ENCODE measurements around the gene TTC39C. TPM values are rescaled to one million over a fixed set of nuclear protein-coding genes. Genes with fewer than 3 reads are reported as not detected.
A peak's percentile ranks its signal among the peaks of the same experiment; 100 is the strongest.

The TTC39C gene
- total RNA-seq, 1 experiment from 2014 or later: 14.7 TPM

- Histone ChIP-seq H3K27ac (no peak overlapping the region), H3K4me1 (replicated peaks) (no peaks in the 10 kb centered on the region), H3K9me3 (replicated peaks) (no peaks in the 10 kb centered on the region), H3K27me3 (replicated peaks) (no peaks in the 10 kb centered on the region), H3K4me3 (no peak overlapping the region), H3K36me3 (no peaks in the 10 kb centered on the region)
- no peak for DNase-seq (ENCODE audit: low read depth in 1 of 2, low spot score in 2 of 2)
Measured at GRCh38 chr18:24000613-24001490, 13.7 kb upstream of the TTC39C start.

DNA sequence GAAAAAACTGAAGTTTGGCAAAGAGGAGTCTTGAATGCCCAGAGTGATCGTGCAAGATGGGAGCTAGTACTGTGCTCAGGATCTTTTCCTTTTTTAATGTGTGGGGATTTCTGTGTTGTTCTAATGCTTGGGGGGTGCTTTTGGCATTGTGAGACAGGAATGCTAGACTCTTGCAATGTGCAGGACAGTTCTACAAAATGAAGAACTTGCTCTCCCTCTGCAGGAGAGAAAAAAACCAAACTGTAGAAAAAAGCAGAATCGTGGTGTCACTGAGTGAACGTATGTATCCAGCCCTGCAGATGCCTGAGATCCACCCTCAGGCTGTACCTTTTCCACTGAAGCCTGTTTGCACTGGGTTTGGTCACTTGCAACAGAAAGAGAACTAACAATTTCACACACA lies 12.1 kb upstream of the TTC39C start:
- DNase-seq (ENCODE audit: low read depth in 1 of 2, low spot score in 2 of 2): no peak
- Histone ChIP-seq H3K9me3 (replicated peaks) (no peaks in the 10 kb centered on the region), H3K4me3 (no peak overlapping the region), H3K4me1 (replicated peaks) (no peaks in the 10 kb centered on the region), H3K27me3 (replicated peaks) (no peaks in the 10 kb centered on the region), H3K36me3 (no peaks in the 10 kb centered on the region), H3K27ac (no peak overlapping the region)

DNA sequence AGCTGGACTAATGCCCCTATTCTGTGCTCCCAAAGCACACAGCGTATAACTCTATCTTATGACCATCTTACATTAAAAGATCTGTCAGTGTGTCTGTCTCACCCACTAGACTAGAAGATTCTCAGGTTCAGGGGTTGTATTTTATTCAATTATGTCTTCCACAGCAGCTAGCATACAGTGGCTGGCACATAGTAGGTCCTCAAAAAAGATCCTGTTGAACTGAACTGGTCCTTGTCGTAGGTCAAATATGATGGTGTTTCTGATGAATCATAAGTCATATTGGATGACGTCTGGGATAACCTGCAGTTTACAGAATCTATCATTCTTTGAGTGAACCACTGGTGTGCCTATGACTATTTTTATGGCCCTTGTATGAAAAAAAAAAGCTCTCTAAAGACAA lies 11.3 kb upstream of the TTC39C start:
- no peaks in the 10 kb centered on the region for H3K9me3 ChIP-seq (replicated peaks)
- no peak overlapping the region for H3K4me3 ChIP-seq
- no peaks in the 10 kb centered on the region for H3K4me1 ChIP-seq (replicated peaks)
- no peaks in the 10 kb centered on the region for H3K27me3 ChIP-seq (replicated peaks)
- no peaks in the 10 kb centered on the region for H3K36me3 ChIP-seq
- no peak overlapping the region for H3K27ac ChIP-seq
- DNase-seq (ENCODE audit: low read depth in 1 of 2, low spot score in 2 of 2): no peak

DNA sequence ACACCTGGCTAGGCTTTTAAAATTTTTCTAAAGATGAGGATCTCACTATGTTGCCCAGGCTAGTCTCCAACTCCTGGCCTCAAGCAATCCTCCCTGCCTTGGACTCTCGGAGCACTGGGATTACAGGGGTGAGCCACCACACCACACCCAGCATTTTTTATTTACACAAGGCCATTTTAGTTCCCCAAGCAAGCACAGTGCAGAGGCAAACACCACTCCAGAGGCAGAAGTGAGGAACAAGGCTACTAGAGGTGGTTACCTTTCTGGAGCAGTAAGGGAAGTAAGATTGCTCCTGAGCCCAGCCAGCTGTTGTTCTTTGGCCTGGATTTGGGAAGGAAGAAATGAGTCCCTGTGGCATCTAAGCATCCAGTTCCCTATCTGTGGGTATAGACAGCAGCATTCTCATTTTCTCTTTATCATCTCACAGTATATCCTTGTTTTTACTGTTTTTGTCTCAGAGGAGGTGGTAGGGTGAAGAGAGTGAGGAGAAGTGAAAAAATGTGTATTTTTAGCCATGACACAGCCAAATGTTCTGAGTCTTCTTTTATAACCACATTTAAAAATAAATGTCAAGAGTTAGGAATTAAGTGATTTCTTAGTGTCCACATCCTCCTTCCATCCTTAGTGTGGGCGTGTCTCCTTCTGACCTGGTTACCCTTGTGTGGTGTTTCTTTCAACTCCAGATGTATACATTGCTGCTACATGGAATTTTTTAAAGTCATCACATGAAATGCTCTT lies 10.5 kb upstream of the TTC39C start:
- H3K4me1 ChIP-seq (replicated peaks): no peaks in the 10 kb centered on the region
- H3K27ac ChIP-seq: no peak overlapping the region
- no peaks in the 10 kb centered on the region for H3K9me3 ChIP-seq (replicated peaks)
- no peak overlapping the region for H3K4me3 ChIP-seq
- peaks cover 3% of the 10 kb centered on the region; the same call in 1 of the 2 replicates for H3K27me3 ChIP-seq (replicated peaks)
- no peaks in the 10 kb centered on the region for H3K36me3 ChIP-seq
- no peak for DNase-seq (ENCODE audit: low read depth in 1 of 2, low spot score in 2 of 2)

GRCh38 chr18:24006712-24007313 lies 7.7 kb upstream of the TTC39C start:
- Histone ChIP-seq H3K4me3 (no peak overlapping the region), H3K36me3 (no peaks in the 10 kb centered on the region), H3K27me3 (replicated peaks) (peaks cover 5% of the 10 kb centered on the region; the same call in 1 of the 2 replicates), H3K4me1 (replicated peaks) (no peaks in the 10 kb centered on the region), H3K9me3 (replicated peaks) (no peaks in the 10 kb centered on the region), H3K27ac (no peak overlapping the region)
- DNase-seq (ENCODE audit: low read depth in 1 of 2, low spot score in 2 of 2): no peak

- Histone ChIP-seq H3K4me1 (replicated peaks) (peaks cover 3% of the 10 kb centered on the region; the same call in 1 of the 2 replicates), H3K27me3 (replicated peaks) (peaks cover 5% of the 10 kb centered on the region; the same call in 1 of the 2 replicates), H3K27ac (no peak overlapping the region), H3K4me3 (no peak overlapping the region), H3K9me3 (replicated peaks) (no peaks in the 10 kb centered on the region), H3K36me3 (peaks cover under 1% of the 10 kb centered on the region; the same call in 1 of the 2 replicates)
- DNase-seq (ENCODE audit: low read depth in 1 of 2, low spot score in 2 of 2): no peak
Measured at GRCh38 chr18:24009246-24009645, 5.3 kb upstream of the TTC39C start.

GRCh38 chr18:24009651-24010333 lies 4.8 kb upstream of the TTC39C start:
- Histone ChIP-seq H3K4me1 (replicated peaks) (peaks cover 3% of the 10 kb centered on the region; the same call in 1 of the 2 replicates), H3K4me3 (no peak overlapping the region), H3K9me3 (replicated peaks) (no peaks in the 10 kb centered on the region), H3K36me3 (peaks cover 6% of the 10 kb centered on the region), H3K27me3 (replicated peaks) (peaks cover 5% of the 10 kb centered on the region; the same call in 1 of the 2 replicates), H3K27ac (no peak overlapping the region)
- no peak for DNase-seq (ENCODE audit: low read depth in 1 of 2, low spot score in 2 of 2)

DNA sequence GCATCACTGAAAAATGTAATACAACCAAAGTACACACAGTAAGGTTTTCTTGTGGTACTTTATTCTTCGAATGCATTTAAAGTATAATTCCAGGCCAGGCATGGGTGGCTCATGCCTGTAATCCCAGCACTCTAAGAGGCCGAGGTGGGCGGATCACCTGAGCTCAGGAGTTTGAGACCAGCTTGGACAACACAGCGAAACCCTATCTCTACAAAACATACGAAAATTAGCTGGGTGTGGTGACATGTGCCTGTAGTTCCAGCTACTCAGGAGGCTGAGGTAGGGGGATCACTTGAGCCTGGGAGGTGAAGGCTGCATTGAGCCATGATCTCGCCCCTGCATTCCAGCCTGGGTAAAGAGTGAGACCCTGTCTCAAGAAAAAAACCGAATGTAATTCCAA lies 3.9 kb upstream of the TTC39C start:
- Histone ChIP-seq H3K27ac (no peak overlapping the region), H3K9me3 (replicated peaks) (no peaks in the 10 kb centered on the region), H3K36me3 (peaks cover 6% of the 10 kb centered on the region), H3K27me3 (replicated peaks) (peaks cover 5% of the 10 kb centered on the region; the same call in 1 of the 2 replicates), H3K4me1 (replicated peaks) (peaks cover 4% of the 10 kb centered on the region; the same call in 1 of the 2 replicates), H3K4me3 (no peak overlapping the region)
- DNase-seq (ENCODE audit: low read depth in 1 of 2, low spot score in 2 of 2): no peak

GRCh38 chr18:24011123-24011917 lies 3.2 kb upstream of the TTC39C start:
- peaks cover 8% of the 10 kb centered on the region; the same call in 1 of the 2 replicates for H3K4me1 ChIP-seq (replicated peaks)
- H3K27ac ChIP-seq: no peak overlapping the region
- H3K27me3 ChIP-seq (replicated peaks): peaks cover 5% of the 10 kb centered on the region; the same call in 1 of the 2 replicates
- no peak for DNase-seq (ENCODE audit: low read depth in 1 of 2, low spot score in 2 of 2)
- peaks cover 6% of the 10 kb centered on the region for H3K36me3 ChIP-seq
- no peaks in the 10 kb centered on the region for H3K9me3 ChIP-seq (replicated peaks)
- no peak overlapping the region for H3K4me3 ChIP-seq

- Histone ChIP-seq H3K36me3 (peaks cover 6% of the 10 kb centered on the region), H3K27ac (no peak overlapping the region), H3K4me3 (no peak overlapping the region), H3K27me3 (replicated peaks) (peaks cover 5% of the 10 kb centered on the region; the same call in 1 of the 2 replicates), H3K4me1 (replicated peaks) (peaks cover 9% of the 10 kb centered on the region; the same call in 1 of the 2 replicates), H3K9me3 (replicated peaks) (no peaks in the 10 kb centered on the region)
- no peak for DNase-seq (ENCODE audit: low read depth in 1 of 2, low spot score in 2 of 2)
Measured at GRCh38 chr18:24013051-24013450, 1.5 kb upstream of the TTC39C start.

- Histone ChIP-seq H3K4me3 (peak overlapping the region; percentile 86), H3K36me3 (peaks cover 9% of the 10 kb centered on the region), H3K9me3 (replicated peaks) (no peaks in the 10 kb centered on the region), H3K27me3 (replicated peaks) (no peaks in the 10 kb centered on the region), H3K4me1 (replicated peaks) (peaks cover 9% of the 10 kb centered on the region; the same call in 1 of the 2 replicates), H3K27ac (peak overlapping the region; percentile 48)
- DNase-seq (ENCODE audit: low read depth in 1 of 2, low spot score in 2 of 2): peak; percentile 49 to 64
Measured at GRCh38 chr18:24014986-24015638, 558 bp downstream of the TTC39C start.

Data from SJSA1 (cell line).